ENCODE data around the gene RAB31. TPM values are rescaled to one million over a fixed set of nuclear protein-coding genes. Genes with fewer than 3 reads are reported as not detected.
A peak's percentile ranks its signal among the peaks of the same experiment; 100 is the strongest.

RAB31 gene
- total and polyA plus RNA-seq, 2 experiments from 2014 or later, result 8.7 to 27.7 TPM

GRCh38 chr18:9715978-9716774 lies 8.1 kb downstream of the RAB31 start:
- H3K4me1 ChIP-seq (ENCODE audit: low read depth), result no peaks in the 10 kb centered on the region
- no peak overlapping the region for H3K4me3 ChIP-seq
- H3K36me3 ChIP-seq, result no peaks in the 10 kb centered on the region
- H3K27me3 ChIP-seq, result no peaks in the 10 kb centered on the region
- DNase-seq (ENCODE audit: low read depth in 1 of 2, low spot score in 1 of 2), result no peak
- TF ChIP-seq CTCF (IDR thresholded peaks at IDR 0.05; ENCODE audit: low read depth, low read length), result no peak
- H3K9me3 ChIP-seq (ENCODE audit: low read depth), result no peaks in the 10 kb centered on the region
- no peak overlapping the region for H3K27ac ChIP-seq

GRCh38 chr18:9716780-9717563 lies 8.9 kb downstream of the RAB31 start:
- Histone ChIP-seq H3K27ac (no peak overlapping the region), H3K4me1 (ENCODE audit: low read depth) (no peaks in the 10 kb centered on the region), H3K9me3 (ENCODE audit: low read depth) (no peaks in the 10 kb centered on the region), H3K27me3 (no peaks in the 10 kb centered on the region), H3K36me3 (no peaks in the 10 kb centered on the region), H3K4me3 (no peak overlapping the region)
- DNase-seq (ENCODE audit: low read depth in 1 of 2, low spot score in 1 of 2), result no peak
- no peak for TF ChIP-seq CTCF (IDR thresholded peaks at IDR 0.05; ENCODE audit: low read depth, low read length)

- no peaks in the 10 kb centered on the region for H3K27me3 ChIP-seq
- H3K9me3 ChIP-seq (ENCODE audit: low read depth), result no peaks in the 10 kb centered on the region
- peak in 1 of 2 donors; percentile 81 for DNase-seq (ENCODE audit: low read depth in 1 of 2, low spot score in 1 of 2)
- H3K36me3 ChIP-seq, result no peaks in the 10 kb centered on the region
- no peak overlapping the region for H3K4me3 ChIP-seq
- TF ChIP-seq CTCF (IDR thresholded peaks at IDR 0.05; ENCODE audit: low read depth, low read length), result no peak
- H3K27ac ChIP-seq, result no peak overlapping the region
- H3K4me1 ChIP-seq (ENCODE audit: low read depth), result no peaks in the 10 kb centered on the region
Observed at GRCh38 chr18:9719421-9719981, 11.4 kb downstream of the RAB31 start.

GRCh38 chr18:9720327-9720726 lies 12.2 kb downstream of the RAB31 start:
- Histone ChIP-seq H3K9me3 (ENCODE audit: low read depth) (no peaks in the 10 kb centered on the region), H3K4me3 (no peak overlapping the region), H3K27me3 (no peaks in the 10 kb centered on the region), H3K36me3 (no peaks in the 10 kb centered on the region), H3K4me1 (ENCODE audit: low read depth) (no peaks in the 10 kb centered on the region), H3K27ac (no peak overlapping the region)
- no peak for DNase-seq (ENCODE audit: low read depth in 1 of 2, low spot score in 1 of 2)
- TF ChIP-seq CTCF (IDR thresholded peaks at IDR 0.05; ENCODE audit: low read depth, low read length), result no peak

- Histone ChIP-seq H3K9me3 (ENCODE audit: low read depth) (no peaks in the 10 kb centered on the region), H3K4me1 (ENCODE audit: low read depth) (no peaks in the 10 kb centered on the region), H3K27ac (no peak overlapping the region), H3K36me3 (no peaks in the 10 kb centered on the region), H3K4me3 (no peak overlapping the region), H3K27me3 (no peaks in the 10 kb centered on the region)
- DNase-seq (ENCODE audit: low read depth in 1 of 2, low spot score in 1 of 2), result no peak
- TF ChIP-seq CTCF (IDR thresholded peaks at IDR 0.05; ENCODE audit: low read depth, low read length), result no peak
Observed at GRCh38 chr18:9721893-9722550, 13.9 kb downstream of the RAB31 start.
